ENCODE data around the gene TMX3. TPM values are rescaled to one million over a fixed set of nuclear protein-coding genes. Genes with fewer than 3 reads are reported as not detected.
A peak's percentile ranks its signal among the peaks of the same experiment; 100 is the strongest.

TMX3 gene
- total RNA-seq (2014; rRNA removed; shearing (Covaris generic)) = 62.2 and 73.6 TPM in 2 replicates
- 49.1 and 64.2 TPM in 2 replicates for polyA plus RNA-seq (2015; cell fraction: cytosol; rRNA removed)
- polyA plus RNA-seq (2015; cell fraction: nucleus; rRNA removed) = 190 and 209 TPM in 2 replicates

- peak; percentile 94 for DNase-seq (ENCODE audit: low read depth)
These were observed at the start of gene TMX3 for GRCh38 chr18:68714712-68715496. TMX3 (minus strand) TSS chr18:68715108; CDS start chr18:68714981, 127 bp downstream.

GRCh38 chr18:68764016-68764415 lies 49.1 kb upstream of the TMX3 start:
- DNase-seq (ENCODE audit: low read depth) = no peak

- peak; percentile 64 for DNase-seq (ENCODE audit: low read depth)
These were observed 48.2 kb upstream of the TMX3 start for GRCh38 chr18:68763083-68763482.

GRCh38 chr18:68759308-68759707 lies 44.4 kb upstream of the TMX3 start:
- DNase-seq (ENCODE audit: low read depth) = no peak

- DNase-seq (ENCODE audit: low read depth) = no peak
These were observed 42.2 kb upstream of the TMX3 start for GRCh38 chr18:68757126-68757525.

GRCh38 chr18:68742206-68742605 lies 27.3 kb upstream of the TMX3 start:
- no peak for DNase-seq (ENCODE audit: low read depth)

- no peak for DNase-seq (ENCODE audit: low read depth)
These were observed 26.1 kb upstream of the TMX3 start for GRCh38 chr18:68740966-68741365.

GRCh38 chr18:68739462-68739861 lies 24.6 kb upstream of the TMX3 start:
- no peak for DNase-seq (ENCODE audit: low read depth)

GRCh38 chr18:68738564-68738963 lies 23.7 kb upstream of the TMX3 start:
- no peak for DNase-seq (ENCODE audit: low read depth)

GRCh38 chr18:68735483-68736343 lies 20.8 kb upstream of the TMX3 start:
- peak; percentile 42 for DNase-seq (ENCODE audit: low read depth)

- DNase-seq (ENCODE audit: low read depth) = peak; percentile 15
These were observed 19.4 kb upstream of the TMX3 start for GRCh38 chr18:68734308-68734707.

- DNase-seq (ENCODE audit: low read depth) = no peak
These were observed 18.8 kb upstream of the TMX3 start for GRCh38 chr18:68733707-68734106.

- DNase-seq (ENCODE audit: low read depth) = no peak
These were observed 13.3 kb upstream of the TMX3 start for GRCh38 chr18:68728081-68728700.

GRCh38 chr18:68727506-68727905 lies 12.6 kb upstream of the TMX3 start:
- DNase-seq (ENCODE audit: low read depth) = no peak

GRCh38 chr18:68725346-68725745 lies 10.4 kb upstream of the TMX3 start:
- DNase-seq (ENCODE audit: low read depth) = peak; percentile 67

GRCh38 chr18:68724021-68724420 lies 9.1 kb upstream of the TMX3 start:
- no peak for DNase-seq (ENCODE audit: low read depth)

- DNase-seq (ENCODE audit: low read depth) = no peak
These were observed 8.6 kb upstream of the TMX3 start for GRCh38 chr18:68723539-68723938.

GRCh38 chr18:68722821-68723220 lies 7.9 kb upstream of the TMX3 start:
- no peak for DNase-seq (ENCODE audit: low read depth)

- peak; percentile 18 for DNase-seq (ENCODE audit: low read depth)
These were observed 7.0 kb upstream of the TMX3 start for GRCh38 chr18:68721681-68722583.

- DNase-seq (ENCODE audit: low read depth) = no peak
These were observed 569 bp downstream of the TMX3 start for GRCh38 chr18:68714366-68714711.

GRCh38 chr18:68713796-68714195 lies 1.1 kb downstream of the TMX3 start:
- no peak for DNase-seq (ENCODE audit: low read depth)
